K562 (cell line): ENCODE results near the gene CTTNBP2. TPM values are rescaled to one million over a fixed set of nuclear protein-coding genes. Genes with fewer than 3 reads are reported as not detected.

Source experiments
- ATAC-seq: fragments of 200-7000 bp; cut with Tn5 transposase; 3 replicates; pipeline ENCODE4 v1.9.1; 2020; ENCODE audit warnings: moderate library complexity
- BruUV-seq: library from RNA; stranded (reverse); fragments of 400-500 nt; replicated peaks from 2 replicates; lab custom pipeline; 2021; lab: Mats Ljungman, UMichigan
- CTCF ChIA-PET: fragments of 300-600 bp; formaldehyde crosslinking; extraction: SDS; loops from one replicate; lab custom pipeline; 2021; ENCODE audit warnings: low intra/inter-chr PET ratio; lab: Yijun Ruan, JAX
- POLR2A ChIA-PET: fragments of 300-600, 350-650 bp; sonication (Branson Sonifier 250); formaldehyde crosslinking; extraction: SDS; loops from one replicate; lab custom pipeline; 2021; ENCODE audit warnings: antibody characterized with exemption, inconsistent platforms; lab: Yijun Ruan, JAX
- DNase-seq, 4 experiments: peaks; one replicate each; pipeline versions ENCODE4 v3.0.0 to v3.0.0-alpha.2; 2011 to 2018; ENCODE audit warnings: low spot score in 3 of 4, mixed read lengths in 3 of 4; ENCODE audit errors: extremely low read depth in 1 of 4
- FAIRE-seq: peaks from 2 replicates; lab custom pipeline; 2011; peaks lifted over from hg19 to GRCh38; lab: Jason Lieb, UNC
- H2AFZ ChIP-seq: 2 replicates; pipeline ENCODE4 v1.6.0; 2011; ENCODE audit warnings: low read depth, low read length, control low read depth, inconsistent platforms
- H3K27ac ChIP-seq: fragments of 200-600 bp; 3 replicates; pipeline ENCODE4 v1.8.0; 2011; ENCODE audit warnings: low read depth, mild to moderate bottlenecking, control low read depth, inconsistent platforms, low read length, moderate library complexity, mixed read lengths; ENCODE audit errors: extremely low read depth
- H3K27me3 ChIP-seq, 2 experiments: fragments of 300-600 bp in 1 of 2; 2 replicates in 1 of 2; 3 replicates in 1 of 2; pipeline versions ENCODE4 v1.6.0 to v1.8.0; 2011; ENCODE audit warnings: inconsistent platforms in 2 of 2, low read length in 2 of 2, mild to moderate bottlenecking in 1 of 2, mixed read lengths in 1 of 2, moderate library complexity in 1 of 2; ENCODE audit not compliant: control insufficient read depth in 2 of 2, insufficient read depth in 2 of 2
- H3K36me3 ChIP-seq: fragments of 300-600 bp; 3 replicates; pipeline ENCODE4 v1.8.0; 2011; ENCODE audit warnings: mild to moderate bottlenecking, low read length, inconsistent platforms; ENCODE audit not compliant: control insufficient read depth, insufficient read depth
- H3K4me1 ChIP-seq, 2 experiments: fragments of 200-600 bp in 1 of 2; replicated peaks in 1 of 2; 2 replicates in 1 of 2; 3 replicates in 1 of 2; pipeline versions ENCODE4 v1.5.1 to v1.8.0; 2011; ENCODE audit warnings: inconsistent platforms in 2 of 2, low read length in 2 of 2, mild to moderate bottlenecking in 1 of 2, mixed read lengths in 1 of 2, moderate library complexity in 1 of 2; ENCODE audit not compliant: control insufficient read depth in 2 of 2, insufficient read depth in 2 of 2
- H3K4me2 ChIP-seq: 2 replicates; pipeline ENCODE4 v1.6.1; 2011; ENCODE audit warnings: low read length, control low read depth, inconsistent platforms, mixed read lengths; ENCODE audit not compliant: insufficient read depth
- H3K4me3 ChIP-seq: fragments of 200-600 bp; sonication (generic), shearing (Covaris generic); 2 replicates; pipeline ENCODE4 v1.5.1; 2016; ENCODE audit warnings: control low read depth, inconsistent platforms
- H3K79me2 ChIP-seq: fragments of 200-600 bp; 3 replicates; pipeline ENCODE4 v1.8.0; 2011; ENCODE audit warnings: low read length, inconsistent platforms; ENCODE audit not compliant: control insufficient read depth, insufficient read depth
- H3K9ac ChIP-seq, 2 experiments: 2 replicates each; pipeline versions ENCODE4 v1.6.0 to v1.6.1; 2011; ENCODE audit warnings: low read depth in 2 of 2, low read length in 2 of 2, control low read depth in 1 of 2, inconsistent platforms in 1 of 2, mild to moderate bottlenecking in 1 of 2, mixed read lengths in 1 of 2; ENCODE audit not compliant: insufficient read depth in 1 of 2
- H3K9me1 ChIP-seq: one replicate; pipeline ENCODE4 v1.6.0; 2011; ENCODE audit warnings: inconsistent platforms, mild to moderate bottlenecking, low read length, moderate library complexity; ENCODE audit not compliant: control insufficient read depth, insufficient read depth
- H3K9me3 ChIP-seq: replicated peaks from 2 replicates; pipeline ENCODE4 v1.5.1; 2011; ENCODE audit warnings: low read depth, low read length, inconsistent platforms; ENCODE audit not compliant: control insufficient read depth, insufficient read depth
- H4K20me1 ChIP-seq: replicated peaks from 2 replicates; pipeline ENCODE4 v1.6.1; 2011; ENCODE audit warnings: low read length, inconsistent platforms, mixed read lengths; ENCODE audit not compliant: control insufficient read depth, insufficient read depth
- BHLHE40 ChIP-seq: IDR thresholded peaks from 2 replicates; pipeline ENCODE4 v1.6.1; 2011; ENCODE audit warnings: low read length, improper control_type of control experiment
- BRCA1 ChIP-seq, 2 experiments: fragments of 450-650 bp in 1 of 2; sonication (generic) in 1 of 2; formaldehyde crosslinking in 1 of 2; IDR thresholded peaks; 2 replicates each; pipeline versions ENCODE4 v1.5.0 to v1.6.1; 2017 to 2020; ENCODE audit warnings: mild to moderate bottlenecking in 1 of 2, missing genetic modification reagents in 1 of 2
- CC2D1A ChIP-seq: fragments of 450-650 bp; IDR thresholded peaks from 2 replicates; pipeline ENCODE4 v1.6.1; 2017; ENCODE audit warnings: mild to moderate bottlenecking
- HDAC6 ChIP-seq: IDR thresholded peaks from 2 replicates; pipeline ENCODE4 v1.6.1; 2012; ENCODE audit warnings: low read depth, mild to moderate bottlenecking, control low read depth, inconsistent platforms, low read length, moderate library complexity
- MEF2D ChIP-seq: conservative IDR thresholded peaks from 2 replicates; pipeline ENCODE4 v1.6.1; 2016; ENCODE audit warnings: low read depth, missing genetic modification characterization, missing compliant biosample characterization
- NFE2 ChIP-seq: IDR thresholded peaks from 2 replicates; pipeline ENCODE4 v1.6.1; 2014; ENCODE audit warnings: antibody characterized with exemption, low read depth
- PHF21A ChIP-seq: fragments of 450-650 bp; IDR thresholded peaks from 2 replicates; pipeline ENCODE4 v1.6.1; 2017; ENCODE audit warnings: low read depth, borderline replicate concordance
- ZNF174 ChIP-seq: fragments of 250-450 bp; sonication (Bioruptor Pico); IDR thresholded peaks from 2 replicates; pipeline ENCODE4 v1.4.0; 2020; ENCODE audit warnings: mild to moderate bottlenecking
- ZNF282 ChIP-seq: sonication (generic); formaldehyde crosslinking; IDR thresholded peaks from 2 replicates; pipeline ENCODE4 v1.8.1; 2023; ENCODE audit warnings: missing genetic modification reagents
- ZNF3 ChIP-seq: fragments of 250-450 bp; sonication (Bioruptor Pico); IDR thresholded peaks from 2 replicates; pipeline ENCODE4 v1.5.0; 2021; ENCODE audit warnings: mild to moderate bottlenecking, moderate library complexity
- ZNF583 ChIP-seq: fragments of 250-450 bp; sonication (Bioruptor Pico); IDR thresholded peaks from 2 replicates; pipeline ENCODE4 v1.4.0; 2020
- WGBS: fragments of 100-300 bp; shearing (Covaris generic); methylation state at CpG from one replicate; pipeline ENCODE4 v1.1.6; 2016; ENCODE audit warnings: low coverage, mixed read lengths; ENCODE audit not compliant: insufficient coverage; ENCODE audit errors: missing lambda C conversion rate; 5-methylcytosine and 5-hydroxymethylcytosine counted together
- in situ Hi-C: fragments of 300-500 bp; cut with MboI; formaldehyde crosslinking; loops from 4 replicates; pipeline ENCODE4 v1.15.0; 2018; ENCODE audit warnings: inconsistent platforms, mixed read lengths
- intact Hi-C: fragments of 100-400 bp; cut with micrococcal nuclease; formaldehyde crosslinking; loops from 2 replicates; pipeline ENCODE4 v1.14.2; 2022
- polyA plus RNA-seq, 8 experiments: library from polyadenylated mRNA; depleted of rRNA in 4 of 8; stranded (reverse) in 5 of 8; unstranded in 3 of 8; fragments of >200 nt; fragmentation: Nextera tagmentation in 2 of 8; fragmentation: Illumina TruSeq in 1 of 8; extraction: Ambion mirVana in 2 of 8; extraction: Trizol in 1 of 8; gene quantifications; 2 replicates each; pipeline versions ENCODE4 v1.2.1 to v1.2.3, GENCODE V29; 2011 to 2014; ENCODE audit warnings: inconsistent platforms in 1 of 8, missing spikeins in 1 of 8
- total RNA-seq, 7 experiments: library from RNA; depleted of rRNA in 6 of 7; stranded (reverse); fragments of >200 nt in 6 of 7; fragmentation: Illumina TruSeq in 2 of 7; extraction: Trizol in 2 of 7; gene quantifications; 2 replicates each; pipeline versions ENCODE4 v1.2.1 to v1.2.3, GENCODE V29; 2011 to 2021; ENCODE audit warnings: low replicate concordance in 1 of 7
- TF ChIP-seq, protein P1 (sequence below): fragments of 450-650 bp; IDR thresholded peaks from 2 replicates; pipeline ENCODE4 v1.6.1; 2017; ENCODE audit warnings: mild to moderate bottlenecking, moderate library complexity

Gene CTTNBP2
- total and polyA plus RNA-seq, 9 of the 15 experiments (the other 6 are each of a cell fraction or from before 2014, with no cell fraction given): 0.05 TPM; not detected in 8

DNA sequence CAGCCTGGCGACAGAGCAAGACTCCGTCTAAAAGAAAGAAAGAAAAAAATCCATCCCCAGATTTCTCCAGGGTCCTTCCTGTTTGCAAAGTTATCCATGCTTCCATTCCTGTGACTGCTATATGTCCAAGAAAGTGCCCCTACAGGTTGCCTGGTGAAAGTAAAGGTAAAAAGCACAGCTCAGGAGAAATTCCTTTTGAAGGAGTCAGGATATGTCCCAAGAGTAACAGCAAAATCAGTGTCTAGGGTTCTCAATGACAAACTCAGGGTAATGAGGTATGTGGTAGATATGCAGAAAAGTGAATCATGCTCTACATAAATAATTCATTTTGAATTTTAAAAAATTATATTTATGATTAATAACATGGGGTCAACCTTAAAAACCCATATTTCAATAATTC, 91.5 kb downstream of the CTTNBP2 start (continued):
- TF ChIP-seq ZNF282: no peak

DNA sequence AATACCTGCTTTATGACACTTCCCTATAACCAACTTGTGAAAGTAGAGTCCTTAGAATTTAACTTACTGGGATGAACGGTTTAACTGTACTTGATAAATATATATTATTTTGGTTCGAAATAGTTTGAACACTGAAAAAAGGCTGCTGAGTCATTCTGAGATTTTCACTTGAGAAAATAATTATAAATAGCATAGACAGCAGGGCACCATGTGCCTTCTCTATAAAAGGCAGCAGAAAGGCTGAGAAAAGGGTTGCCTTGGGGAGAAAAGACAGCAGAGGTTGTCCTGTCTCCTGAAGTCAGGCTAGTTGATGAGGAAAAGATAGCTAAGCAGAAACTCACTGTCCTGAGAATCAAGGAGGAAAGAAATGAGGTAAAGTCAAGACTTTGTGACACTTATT, 92.4 kb downstream of the CTTNBP2 start:
- Histone ChIP-seq H3K36me3 (no peaks in the 10 kb centered on the region), H3K9me1 (no peaks in the 10 kb centered on the region)
- ATAC-seq: no peak

DNA sequence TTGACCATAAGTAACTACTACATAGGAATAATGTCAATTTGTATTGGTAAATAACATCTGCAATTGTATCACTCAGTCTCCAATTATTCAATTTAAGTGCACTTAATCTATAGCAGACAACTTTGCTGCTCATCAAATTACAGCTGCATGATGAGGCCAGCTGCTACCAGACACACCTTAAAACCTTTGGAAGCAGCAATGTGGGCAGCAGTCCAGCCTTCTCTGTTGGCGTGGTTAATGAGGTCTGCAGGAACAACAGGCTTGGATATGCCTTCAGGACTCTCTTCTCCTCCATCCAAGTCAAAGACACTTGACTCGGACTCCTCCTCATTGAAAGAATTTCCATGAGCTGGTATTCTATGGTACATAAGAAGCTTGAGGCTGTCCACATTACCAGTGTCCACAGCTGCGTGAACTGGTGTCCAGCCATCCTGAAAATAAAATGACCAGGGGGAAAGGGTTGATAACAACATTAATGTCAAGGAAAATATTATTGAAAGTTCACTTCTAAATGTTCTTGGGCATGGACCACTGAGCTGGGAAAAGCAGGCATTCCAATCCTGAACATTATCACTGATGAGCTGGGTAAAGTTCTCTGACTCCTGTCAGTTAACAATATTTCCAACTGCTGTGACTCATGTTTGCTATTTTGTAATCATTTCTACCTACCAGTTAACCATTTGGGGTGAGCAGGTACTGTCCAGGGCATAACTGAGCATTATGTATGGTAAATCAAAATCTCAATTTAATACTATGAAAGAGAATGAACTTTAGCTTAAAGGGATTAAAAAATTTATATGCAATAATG, 95.7 kb downstream of the CTTNBP2 start:
- CTCF ChIA-PET: no interaction called here
- no peak for TF ChIP-seq ZNF174
- no peak for TF ChIP-seq MEF2D (tag)
- no peak for TF ChIP-seq ZNF583 (CRISPR knock-in tag)
- TF ChIP-seq BHLHE40: no peak
- TF ChIP-seq PHF21A: no peak
- TF ChIP-seq, protein P1, sequence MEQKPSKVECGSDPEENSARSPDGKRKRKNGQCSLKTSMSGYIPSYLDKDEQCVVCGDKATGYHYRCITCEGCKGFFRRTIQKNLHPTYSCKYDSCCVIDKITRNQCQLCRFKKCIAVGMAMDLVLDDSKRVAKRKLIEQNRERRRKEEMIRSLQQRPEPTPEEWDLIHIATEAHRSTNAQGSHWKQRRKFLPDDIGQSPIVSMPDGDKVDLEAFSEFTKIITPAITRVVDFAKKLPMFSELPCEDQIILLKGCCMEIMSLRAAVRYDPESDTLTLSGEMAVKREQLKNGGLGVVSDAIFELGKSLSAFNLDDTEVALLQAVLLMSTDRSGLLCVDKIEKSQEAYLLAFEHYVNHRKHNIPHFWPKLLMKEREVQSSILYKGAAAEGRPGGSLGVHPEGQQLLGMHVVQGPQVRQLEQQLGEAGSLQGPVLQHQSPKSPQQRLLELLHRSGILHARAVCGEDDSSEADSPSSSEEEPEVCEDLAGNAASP: no peak
- no peak for TF ChIP-seq BRCA1 (IDR thresholded peaks at IDR 0.05)
- TF ChIP-seq BRCA1 (CRISPR knock-in tag; IDR thresholded peaks at IDR 0.05): no peak
- no peak for TF ChIP-seq ZNF3
- TF ChIP-seq HDAC6: no peak

More for the DNA sequence above, 92.4 kb downstream of the CTTNBP2 start:
- in situ Hi-C loops: no loop called here
- Histone ChIP-seq H3K27ac (no peak overlapping the region), H3K4me2 (no peak overlapping the region), H2AFZ (peak overlapping the region; percentile 51), H3K27me3 (no peaks in the 10 kb centered on the region), H3K79me2 (no peaks in the 10 kb centered on the region), H3K9me3 (no peaks in the 10 kb centered on the region)
- POLR2A ChIA-PET: no interaction called here
- WGBS: 15% methylated on average over 2 of the region's 2 CpGs
- DNase-seq: no peak
- CTCF ChIA-PET: no interaction called here
- no peak for FAIRE-seq
- TF ChIP-seq CC2D1A: no peak
- TF ChIP-seq NFE2: peak; percentile 56; the same call in 1 of the 2 replicates
- TF ChIP-seq, all 486 proteins: peak for 1
- BruUV-seq: no TSS peak
- intact Hi-C loops: no loop called here
- Histone ChIP-seq H3K4me1 (no peaks in the 10 kb centered on the region), H3K9ac (no peak overlapping the region), H3K4me3 (no peak overlapping the region), H4K20me1 (no peaks in the 10 kb centered on the region)

More for the DNA sequence above, 95.7 kb downstream of the CTTNBP2 start:
- Histone ChIP-seq H4K20me1 (no peaks in the 10 kb centered on the region), H3K36me3 (no peaks in the 10 kb centered on the region), H3K4me3 (no peak overlapping the region), H3K27me3 (no peaks in the 10 kb centered on the region), H3K4me2 (no peak overlapping the region), H2AFZ (peak overlapping the region; percentile 42; the same call in 1 of the 2 replicates), H3K9me3 (no peaks in the 10 kb centered on the region), H3K9me1 (no peaks in the 10 kb centered on the region), H3K9ac (no peak overlapping the region), H3K4me1 (no peaks in the 10 kb centered on the region; a peak in 2 of 5 replicates), H3K27ac (no peak overlapping the region), H3K79me2 (no peaks in the 10 kb centered on the region)
- 24% methylated on average over 3 of the region's 3 CpGs for WGBS
- DNase-seq (no peak), FAIRE-seq (no peak), ATAC-seq (no peak)
- no TSS peak for BruUV-seq
- intact Hi-C loops: no loop called here
- in situ Hi-C loops: no loop called here
- POLR2A ChIA-PET: interaction anchor here (0.9 to 1.9 kb wide), 3 partner anchors 16 to 74 kb away, joined by 4 read pairs; no protein-coding TSS in a partner anchor
